ENCODE measurements around the gene APOBEC3F.
"Not testable (repeated sequence)": the region's sequence is repeated elsewhere in the genome, so short reads cannot be mapped to it uniquely, and the experiment has no call there.

The APOBEC3F gene

GRCh38 chr22:39076155-39077025, 35.7 kb downstream of the APOBEC3F start:
- FAIRE-seq = not testable (repeated sequence)

- FAIRE-seq = not testable (repeated sequence)
These were observed 36.6 kb downstream of the APOBEC3F start, which contains the start of gene APOBEC3G for GRCh38 chr22:39077026-39077840. Gene APOBEC3G (plus strand): TSS chr22:39077275. CDS start chr22:39077362, 87 bp downstream.

- not testable (repeated sequence) for FAIRE-seq
These were observed 37.2 kb downstream of the APOBEC3F start for GRCh38 chr22:39077912-39078311.

- no peak for FAIRE-seq
These were observed 37.7 kb downstream of the APOBEC3F start for GRCh38 chr22:39078329-39078728.

- not testable (repeated sequence) for FAIRE-seq
These were observed 38.5 kb downstream of the APOBEC3F start for GRCh38 chr22:39079054-39079637.

GRCh38 chr22:39080052-39080762, 39.5 kb downstream of the APOBEC3F start:
- FAIRE-seq = no peak

GRCh38 chr22:39081016-39081415, 40.4 kb downstream of the APOBEC3F start:
- no peak for FAIRE-seq

GRCh38 chr22:39081598-39081997, 40.9 kb downstream of the APOBEC3F start:
- FAIRE-seq = no peak

- FAIRE-seq = no peak
These were observed 42.8 kb downstream of the APOBEC3F start for GRCh38 chr22:39083212-39084165.

GRCh38 chr22:39084666-39085065, 44.0 kb downstream of the APOBEC3F start:
- FAIRE-seq = no peak

- no peak for FAIRE-seq
These were observed 46.4 kb downstream of the APOBEC3F start for GRCh38 chr22:39087098-39087497.

- no peak for FAIRE-seq
These were observed 47.4 kb downstream of the APOBEC3F start for GRCh38 chr22:39087881-39088684.

- FAIRE-seq = no peak
These were observed 48.0 kb downstream of the APOBEC3F start for GRCh38 chr22:39088685-39089032.

- FAIRE-seq = no peak
These were observed 49.3 kb downstream of the APOBEC3F start for GRCh38 chr22:39089928-39090327.

GRCh38 chr22:39090426-39091064, 49.9 kb downstream of the APOBEC3F start:
- FAIRE-seq = no peak

GRCh38 chr22:39091126-39092081, 50.7 kb downstream of the APOBEC3F start:
- FAIRE-seq = no peak

GRCh38 chr22:39092111-39092862, 51.6 kb downstream of the APOBEC3F start:
- no peak for FAIRE-seq

Data from TTC549 (cell line).